Gastrocnemius medialis (tissue), 4 donors: ENCODE data around the gene STEAP4. TPM values are rescaled to one million over a fixed set of nuclear protein-coding genes. Genes with fewer than 3 reads are reported as not detected.

ENCODE experiments used
- ATAC-seq, 2 donors: fragments of 150-250 bp; one replicate each; pipeline ENCODE4 v1.9.1; 2016
- DNase-seq, 2 donors: peaks; one replicate each; pipeline ENCODE4 v3.0.0-alpha.2; 2019
- H3K27ac ChIP-seq, 4 donors: fragments of 200-600 bp; sonication (generic); 1 replicate in 1 of 4; 2 replicates in 3 of 4; pipeline ENCODE4 v1.5.1; 2016 to 2018; ENCODE audit warnings: mild to moderate bottlenecking in 2 of 4, moderate library complexity in 1 of 4
- H3K27me3 ChIP-seq, 3 donors: fragments of 200-600 bp; sonication (generic) in 2 of 3; 1 replicate in 1 of 3; 2 replicates in 2 of 3; pipeline versions ENCODE4 v1.5.1 to v1.6.0; 2016 to 2019; ENCODE audit warnings: mild to moderate bottlenecking in 1 of 3, moderate library complexity in 1 of 3
- H3K36me3 ChIP-seq, 2 donors: fragments of 200-600 bp; sonication (generic) in 1 of 2; one replicate each; pipeline ENCODE4 v1.5.1; 2017 to 2018
- H3K4me1 ChIP-seq, 2 donors: fragments of 200-600 bp; sonication (generic) in 1 of 2; one replicate each; pipeline ENCODE4 v1.5.1; 2016 to 2017; ENCODE audit warnings: mild to moderate bottlenecking in 2 of 2
- H3K4me3 ChIP-seq, 4 donors: fragments of 200-600 bp; sonication (generic) in 3 of 4; 1 replicate in 1 of 4; 2 replicates in 3 of 4; pipeline ENCODE4 v1.5.1; 2016 to 2019; ENCODE audit warnings: mild to moderate bottlenecking in 2 of 4
- H3K9me3 ChIP-seq, 3 donors: fragments of 200-600 bp; sonication (generic) in 2 of 3; 1 replicate in 1 of 3; 2 replicates in 2 of 3; pipeline ENCODE4 v1.5.1; 2016 to 2019
- CTCF ChIP-seq, 5 experiments: fragments of 450-650 bp in 3 of 5; fragments of 200-600 bp in 2 of 5; sonication (generic) in 2 of 5; IDR thresholded peaks in 4 of 5; conservative IDR thresholded peaks in 1 of 5; 1 replicate in 4 of 5; 2 replicates in 1 of 5; pipeline ENCODE4 v1.5.1; 2016 to 2019; ENCODE audit warnings: antibody characterized with exemption in 5 of 5, mild to moderate bottlenecking in 3 of 5, moderate library complexity in 3 of 5
- POLR2A ChIP-seq, 2 donors: fragments of 450-650 bp; IDR thresholded peaks; one replicate each; pipeline ENCODE4 v1.6.1; 2017; ENCODE audit warnings: antibody characterized with exemption in 2 of 2, mild to moderate bottlenecking in 2 of 2, moderate library complexity in 2 of 2
- in situ Hi-C, 4 donors: fragments of 200-750 bp; cut with MboI; loops; one replicate each; pipeline versions ENCODE4 v1.15.0 to v1.8.0; 2017; ENCODE audit warnings: low sequenced_read_pairs in 4 of 4
- intact Hi-C: fragments of 100-400 bp; cut with DNase I; formaldehyde crosslinking; loops from one replicate; pipeline ENCODE4 v1.15.1; 2023; ENCODE audit warnings: low total_unique reads
- total RNA-seq, 4 donors: library from RNA; depleted of rRNA; stranded (reverse); fragments of >200 nt; gene quantifications; one replicate each; pipeline versions ENCODE4 v1.1.0 to v1.2.3, GENCODE V29; 2016

Gene STEAP4
- total RNA-seq, 4 donors from 2014 or later: 13.5 to 24.5 (median 16.2) TPM

- in situ Hi-C loops (no loop called here), intact Hi-C loops (no loop called here)
- TF ChIP-seq CTCF (IDR thresholded peaks at IDR 0.05 in 4 of 5, conservative IDR thresholded peaks at IDR 0.05 in 1 of 5) (no peak), POLR2A (IDR thresholded peaks at IDR 0.05) (no peak)
- Histone ChIP-seq H3K4me1 (no peaks in the 10 kb centered on the region), H3K27ac (no peak overlapping the region), H3K27me3 (no peaks in the 10 kb centered on the region), H3K36me3 (no peaks in the 10 kb centered on the region), H3K9me3 (no peaks in the 10 kb centered on the region), H3K4me3 (no peak overlapping the region)
- ATAC-seq: no peak
- DNase-seq: no peak
These were observed 15.0 kb upstream of the STEAP4 start for GRCh38 chr7:88321694-88322093.

GRCh38 chr7:88318196-88318595, 11.5 kb upstream of the STEAP4 start:
- intact Hi-C loops (no loop called here), in situ Hi-C loops (no loop called here)
- ATAC-seq: no peak
- H3K27ac ChIP-seq: no peak overlapping the region
- no peak overlapping the region for H3K4me3 ChIP-seq
- TF ChIP-seq POLR2A (IDR thresholded peaks at IDR 0.05) (no peak), CTCF (IDR thresholded peaks at IDR 0.05 in 4 of 5, conservative IDR thresholded peaks at IDR 0.05 in 1 of 5) (no peak)
- H3K4me1 ChIP-seq: no peaks in the 10 kb centered on the region
- no peak for DNase-seq
- no peaks in the 10 kb centered on the region for H3K36me3 ChIP-seq
- H3K9me3 ChIP-seq: no peaks in the 10 kb centered on the region
- no peaks in the 10 kb centered on the region for H3K27me3 ChIP-seq

GRCh38 chr7:88317422-88317821, 10.7 kb upstream of the STEAP4 start:
- H3K27ac ChIP-seq: no peak overlapping the region
- no peak for DNase-seq
- H3K27me3 ChIP-seq: no peaks in the 10 kb centered on the region
- ATAC-seq: no peak
- H3K36me3 ChIP-seq: no peaks in the 10 kb centered on the region
- no peak overlapping the region for H3K4me3 ChIP-seq
- in situ Hi-C loops (no loop called here), intact Hi-C loops (no loop called here)
- TF ChIP-seq CTCF (IDR thresholded peaks at IDR 0.05 in 4 of 5, conservative IDR thresholded peaks at IDR 0.05 in 1 of 5): no peak
- TF ChIP-seq POLR2A (IDR thresholded peaks at IDR 0.05): no peak
- no peaks in the 10 kb centered on the region for H3K9me3 ChIP-seq
- H3K4me1 ChIP-seq: peaks cover 0 to under 1% of the 10 kb centered on the region in 2 donors

- H3K27ac ChIP-seq: no peak overlapping the region
- DNase-seq (no peak), ATAC-seq (no peak)
- no peaks in the 10 kb centered on the region for H3K9me3 ChIP-seq
- in situ Hi-C loops: no loop called here
- H3K4me1 ChIP-seq: peaks cover 0 to 9% of the 10 kb centered on the region in 2 donors
- H3K4me3 ChIP-seq: no peak overlapping the region
- TF ChIP-seq CTCF (IDR thresholded peaks at IDR 0.05 in 4 of 5, conservative IDR thresholded peaks at IDR 0.05 in 1 of 5): no peak
- no peak for TF ChIP-seq POLR2A (IDR thresholded peaks at IDR 0.05)
- intact Hi-C loops: no loop called here
- no peaks in the 10 kb centered on the region for H3K36me3 ChIP-seq
- H3K27me3 ChIP-seq: no peaks in the 10 kb centered on the region
These were observed 9.8 kb upstream of the STEAP4 start for GRCh38 chr7:88316456-88316855.

GRCh38 chr7:88315522-88315921, 8.8 kb upstream of the STEAP4 start:
- H3K27me3 ChIP-seq: no peaks in the 10 kb centered on the region
- in situ Hi-C loops: no loop called here
- peaks cover 0 to 18% of the 10 kb centered on the region in 2 donors for H3K4me1 ChIP-seq
- no peaks in the 10 kb centered on the region for H3K36me3 ChIP-seq
- TF ChIP-seq CTCF (IDR thresholded peaks at IDR 0.05 in 4 of 5, conservative IDR thresholded peaks at IDR 0.05 in 1 of 5): no peak
- no peak for TF ChIP-seq POLR2A (IDR thresholded peaks at IDR 0.05)
- intact Hi-C loops: no loop called here
- H3K4me3 ChIP-seq: no peak overlapping the region
- no peak for ATAC-seq
- no peak for DNase-seq
- no peaks in the 10 kb centered on the region for H3K9me3 ChIP-seq
- no peak overlapping the region for H3K27ac ChIP-seq
